DOHH2 (cell line): ENCODE data around the gene RPS6KA2.

Experiments
- CTCF ChIP-seq: fragments of 200-600 bp; sonication (generic); IDR thresholded peaks from one replicate; pipeline ENCODE4 v1.5.1; 2014; ENCODE audit warnings: antibody characterized with exemption, mild to moderate bottlenecking, low read depth, low read length; ENCODE audit not compliant: poor library complexity, severe bottlenecking
- EZH2phosphoT487 ChIP-seq: fragments of 200-600 bp; sonication (generic); IDR thresholded peaks from 2 replicates; pipeline ENCODE4 v1.6.1; 2017; ENCODE audit warnings: borderline replicate concordance, mild to moderate bottlenecking, antibody characterized with exemption, low read length, moderate library complexity, mixed read lengths

GRCh38 chr6:166529586-166529985 lies 97.5 kb downstream of the RPS6KA2 start:
- no peak for TF ChIP-seq CTCF
- no peak for TF ChIP-seq EZH2phosphoT487
